ENCODE measurements around the gene LRRC3. TPM values are rescaled to one million over a fixed set of nuclear protein-coding genes. Genes with fewer than 3 reads are reported as not detected.

Gene LRRC3
- total and polyA plus RNA-seq, 2 of the 4 experiments (the other 2 are of a cell fraction): under 0.01 to 0.38 TPM

DNA sequence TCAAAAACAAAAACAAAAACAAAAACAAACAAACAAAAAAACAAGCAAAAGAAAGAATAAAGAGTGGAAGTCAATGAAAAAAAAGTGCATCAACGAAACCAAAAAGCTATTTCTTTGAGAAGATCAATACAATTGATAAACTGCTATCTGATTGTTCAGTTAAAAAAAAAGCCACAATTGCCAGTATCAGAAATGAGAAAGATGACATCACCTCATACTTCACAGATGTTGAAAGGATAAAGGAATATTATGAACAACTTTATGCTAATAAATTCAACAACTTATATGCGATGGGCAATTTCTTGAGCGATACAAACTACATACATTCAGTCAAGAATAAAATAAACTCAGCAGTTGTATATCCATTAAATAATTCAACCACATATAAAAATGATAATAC is 2.2 kb upstream of the LRRC3 start:
- H2AFZ ChIP-seq (replicated peaks; ENCODE audit: low read length, poor library complexity): no peak overlapping the region
- WGBS, 2 experiments (ENCODE audit: extremely low coverage in 2 of 2, insufficient read length in 1 of 2): no CpG with 5 or more reads among the region's 3 CpGs
- no peaks in the 10 kb centered on the region for H3K9me3 ChIP-seq (ENCODE audit: control insufficient read depth, insufficient read depth, low read length)
- no peaks in the 10 kb centered on the region for H3K79me1 ChIP-seq (ENCODE audit: low read depth in 1 of 2, low read length in 2 of 2)
- intact Hi-C loops (cut with micrococcal nuclease): no loop called here
- dilution Hi-C loops (cut with HindIII; ENCODE audit: low sequenced_read_pairs, unreplicated experiment): no loop called here
- in situ Hi-C loops (cut with MboI; ENCODE audit: low sequenced_read_pairs): no loop called here
- no peak overlapping the region for H2BK20ac ChIP-seq (ENCODE audit: low read depth, low read length)
- H3K4ac ChIP-seq (ENCODE audit: low read depth, low read length): no peak overlapping the region
- H3K14ac ChIP-seq (replicated peaks; ENCODE audit: low read depth, low read length): no peak overlapping the region
- no TSS peak for BruUV-seq (replicated peaks)
- H4K91ac ChIP-seq (ENCODE audit: insufficient read depth, low read depth, low read length): no peak overlapping the region
- TF ChIP-seq, protein P1, sequence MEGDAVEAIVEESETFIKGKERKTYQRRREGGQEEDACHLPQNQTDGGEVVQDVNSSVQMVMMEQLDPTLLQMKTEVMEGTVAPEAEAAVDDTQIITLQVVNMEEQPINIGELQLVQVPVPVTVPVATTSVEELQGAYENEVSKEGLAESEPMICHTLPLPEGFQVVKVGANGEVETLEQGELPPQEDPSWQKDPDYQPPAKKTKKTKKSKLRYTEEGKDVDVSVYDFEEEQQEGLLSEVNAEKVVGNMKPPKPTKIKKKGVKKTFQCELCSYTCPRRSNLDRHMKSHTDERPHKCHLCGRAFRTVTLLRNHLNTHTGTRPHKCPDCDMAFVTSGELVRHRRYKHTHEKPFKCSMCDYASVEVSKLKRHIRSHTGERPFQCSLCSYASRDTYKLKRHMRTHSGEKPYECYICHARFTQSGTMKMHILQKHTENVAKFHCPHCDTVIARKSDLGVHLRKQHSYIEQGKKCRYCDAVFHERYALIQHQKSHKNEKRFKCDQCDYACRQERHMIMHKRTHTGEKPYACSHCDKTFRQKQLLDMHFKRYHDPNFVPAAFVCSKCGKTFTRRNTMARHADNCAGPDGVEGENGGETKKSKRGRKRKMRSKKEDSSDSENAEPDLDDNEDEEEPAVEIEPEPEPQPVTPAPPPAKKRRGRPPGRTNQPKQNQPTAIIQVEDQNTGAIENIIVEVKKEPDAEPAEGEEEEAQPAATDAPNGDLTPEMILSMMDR (conservative IDR thresholded peaks at IDR 0.05; ENCODE audit: low read depth, low read length): no peak
- TF ChIP-seq RCOR1 (IDR thresholded peaks at IDR 0.05; ENCODE audit: insufficient replicate concordance, low read length): no peak
- no peak for TF ChIP-seq RFX5 (IDR thresholded peaks at IDR 0.05; ENCODE audit: low read depth, low read length)
- TF ChIP-seq NFE2L2 (IDR thresholded peaks at IDR 0.05; ENCODE audit: low read depth, low read length): no peak
- no peak for TF ChIP-seq CEBPB (IDR thresholded peaks at IDR 0.05; ENCODE audit: low read depth, low read length)
- TF ChIP-seq CHD1 (IDR thresholded peaks at IDR 0.05; ENCODE audit: low read depth, low read length): no peak
- no peak for TF ChIP-seq BHLHE40 (IDR thresholded peaks at IDR 0.05; ENCODE audit: low read depth, low read length)
- no peak for TF ChIP-seq FOS (IDR thresholded peaks at IDR 0.05; ENCODE audit: low read depth, low read length)
- TF ChIP-seq POLR2A (IDR thresholded peaks at IDR 0.05; ENCODE audit: low read depth, low read length): no peak
- no peak for TF ChIP-seq MAZ (IDR thresholded peaks at IDR 0.05; ENCODE audit: borderline replicate concordance, low read depth, low read length)
- no peak for TF ChIP-seq RAD21 (IDR thresholded peaks at IDR 0.05; ENCODE audit: low read length)
- no peak overlapping the region for H3K4me3 ChIP-seq (ENCODE audit: insufficient read depth, low read depth, low read length)
- H3K23ac ChIP-seq (ENCODE audit: low read depth, low read length): no peak overlapping the region
- ChIA-PET POLR2A (ENCODE audit: unreplicated experiment) (no interaction called here), CTCF (interaction anchor here (1.6 kb wide), 1 partner anchor 9 kb away, joined by 4 read pairs; no protein-coding TSS in a partner anchor)
- H2BK120ac ChIP-seq (ENCODE audit: low read depth, low read length): no peak overlapping the region
- no peak overlapping the region for H3K18ac ChIP-seq (ENCODE audit: low read depth, low read length)
- H3K27ac ChIP-seq (ENCODE audit: insufficient read depth, low read length): no peak overlapping the region
- H2AK5ac ChIP-seq (ENCODE audit: low read depth, low read length): no peak overlapping the region
- DNase-seq: no peak
- no peaks in the 10 kb centered on the region for H4K20me1 ChIP-seq (ENCODE audit: insufficient read depth, low read length)
- no peaks in the 10 kb centered on the region for H3K9me1 ChIP-seq (ENCODE audit: insufficient read depth, low read length)
- H2BK15ac ChIP-seq (ENCODE audit: low read depth, low read length): no peak overlapping the region
- no peaks in the 10 kb centered on the region for H3K36me3 ChIP-seq (ENCODE audit: control insufficient read depth, insufficient read depth, low read length)
- H3K4me2 ChIP-seq (ENCODE audit: low read depth, low read length): no peak overlapping the region
- H3K4me1 ChIP-seq (ENCODE audit: control insufficient read depth, insufficient read depth, low read length): no peaks in the 10 kb centered on the region
- H4K5ac ChIP-seq (ENCODE audit: low read depth, low read length): no peak overlapping the region
- ATAC-seq (ENCODE audit: low read depth): no peak
- peaks cover 18% of the 10 kb centered on the region for H3K27me3 ChIP-seq (ENCODE audit: control insufficient read depth, insufficient read depth, low read length)
- H3K9ac ChIP-seq (ENCODE audit: low read depth, low read length): no peak overlapping the region
- H2AK9ac ChIP-seq (replicated peaks; ENCODE audit: low read depth, low read length, poor library complexity): no peak overlapping the region
- H2BK5ac ChIP-seq (ENCODE audit: low read depth, low read length, poor library complexity, severe bottlenecking): no peak overlapping the region
- H4K8ac ChIP-seq (ENCODE audit: low read depth in 2 of 2, low read length in 2 of 2): no peak overlapping the region
- no peak overlapping the region for H3K56ac ChIP-seq (ENCODE audit: extremely low read depth, insufficient read depth, low read length)

Measured in IMR-90 (cell line).